HG03025 (cell line): ENCODE measurements around the gene TYW1.
"Not testable (repeated sequence)": the region's sequence is repeated elsewhere in the genome, so short reads cannot be mapped to it uniquely, and the experiment has no call there.

ENCODE experiments used
- ATAC-seq: cut with Tn5 transposase; IDR thresholded peaks from one replicate; pipeline ENCODE4 v1.9.1; 2021; ENCODE audit warnings: mild to moderate bottlenecking, moderate library complexity; ENCODE audit not compliant: unreplicated experiment, low FRiP score

The TYW1 gene

DNA sequence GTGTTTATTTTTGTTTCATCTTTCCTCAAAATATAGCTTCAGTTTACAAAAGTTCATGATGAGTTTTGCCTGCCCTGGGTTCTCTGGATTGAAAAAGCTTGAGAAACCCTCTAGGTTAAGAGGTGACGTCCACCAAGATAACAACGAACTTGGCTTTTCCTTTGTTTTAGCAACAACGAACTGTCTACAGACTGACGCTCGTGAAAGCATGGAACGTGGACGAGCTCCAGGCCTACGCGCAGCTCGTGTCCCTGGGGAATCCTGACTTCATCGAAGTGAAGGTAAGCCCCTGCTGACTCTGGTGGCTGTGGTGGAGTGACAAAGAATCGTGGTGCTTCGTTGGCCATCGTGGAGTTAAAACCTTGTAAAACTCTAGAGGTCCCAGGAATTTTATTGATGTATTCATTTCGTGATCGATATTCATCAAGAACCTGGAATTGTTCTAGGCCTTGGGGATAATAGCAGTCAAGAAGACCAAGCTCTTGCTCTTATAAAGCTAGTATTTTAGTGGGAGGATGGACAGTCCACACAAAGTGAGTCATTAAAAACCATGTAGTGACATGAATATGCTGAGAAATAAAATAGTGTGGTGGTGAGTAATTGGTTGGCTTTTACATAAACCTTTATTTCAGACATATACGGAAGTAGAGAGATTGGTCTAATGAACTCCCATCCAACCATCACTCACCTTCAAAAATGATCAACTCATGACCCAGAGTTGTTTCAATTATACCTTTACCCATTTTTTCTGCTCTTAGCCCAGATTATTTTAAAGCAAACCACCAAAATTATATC lies 186.5 kb downstream of the TYW1 start:
- not testable (repeated sequence) for ATAC-seq

DNA sequence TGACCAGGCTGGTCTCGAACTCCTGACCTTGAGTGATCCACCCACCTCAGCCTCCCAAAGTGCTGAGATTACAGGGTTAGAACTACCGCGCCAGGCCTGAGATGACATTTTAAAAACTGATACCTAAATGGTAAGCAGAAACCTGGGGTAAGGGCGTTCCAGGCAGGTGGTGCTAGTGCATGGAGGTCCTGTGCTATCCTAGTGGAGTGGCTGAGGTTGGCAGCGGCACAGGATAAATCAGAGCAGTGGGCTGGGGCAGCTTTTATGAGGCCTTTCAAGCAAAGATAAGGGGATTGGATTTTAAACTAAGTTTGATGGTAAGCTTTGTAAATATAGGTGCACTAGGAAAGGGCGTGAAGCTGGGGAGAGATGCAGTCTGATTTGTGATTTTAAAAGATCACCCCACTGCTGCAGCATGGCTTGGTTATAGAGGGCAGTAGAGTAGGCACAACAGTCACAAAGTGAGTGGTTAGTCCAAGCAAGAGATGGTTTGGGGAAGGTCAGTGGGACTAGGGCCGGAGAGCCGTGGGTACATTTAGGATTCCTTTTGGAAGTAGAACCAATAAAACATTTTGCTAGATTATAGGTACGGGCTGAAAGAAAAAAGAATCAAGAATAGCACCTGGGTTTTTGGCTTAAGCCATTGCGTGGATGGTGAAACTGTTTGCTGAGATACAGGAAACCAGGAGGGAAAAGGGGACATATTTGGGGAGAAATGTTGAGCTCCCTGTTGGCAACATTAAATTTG lies 188.5 kb downstream of the TYW1 start:
- ATAC-seq: not testable (repeated sequence)

- ATAC-seq: peak; percentile 90
Measured at GRCh38 chr7:67185660-67186129, 189.1 kb downstream of the TYW1 start.

DNA sequence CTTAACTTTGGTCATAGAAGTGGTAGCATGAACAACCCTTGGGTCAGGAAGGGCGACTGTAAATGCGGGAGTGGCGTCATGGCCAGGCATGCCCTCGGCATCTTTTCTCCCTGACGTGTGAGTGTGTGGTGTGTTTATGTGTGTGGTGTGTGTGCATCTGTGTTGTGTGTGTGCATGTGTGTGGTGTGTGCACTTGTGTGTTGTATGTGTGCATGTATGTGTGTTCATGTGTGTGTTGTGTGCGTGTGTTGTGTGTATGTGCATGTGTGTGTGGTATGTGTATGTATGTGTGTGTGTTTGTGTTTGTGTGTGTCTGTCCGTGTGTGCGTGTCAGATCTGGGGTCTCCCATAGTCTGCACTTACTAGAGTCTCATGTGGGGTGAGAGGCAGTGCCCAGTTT lies 192.5 kb downstream of the TYW1 start:
- not testable (repeated sequence) for ATAC-seq

DNA sequence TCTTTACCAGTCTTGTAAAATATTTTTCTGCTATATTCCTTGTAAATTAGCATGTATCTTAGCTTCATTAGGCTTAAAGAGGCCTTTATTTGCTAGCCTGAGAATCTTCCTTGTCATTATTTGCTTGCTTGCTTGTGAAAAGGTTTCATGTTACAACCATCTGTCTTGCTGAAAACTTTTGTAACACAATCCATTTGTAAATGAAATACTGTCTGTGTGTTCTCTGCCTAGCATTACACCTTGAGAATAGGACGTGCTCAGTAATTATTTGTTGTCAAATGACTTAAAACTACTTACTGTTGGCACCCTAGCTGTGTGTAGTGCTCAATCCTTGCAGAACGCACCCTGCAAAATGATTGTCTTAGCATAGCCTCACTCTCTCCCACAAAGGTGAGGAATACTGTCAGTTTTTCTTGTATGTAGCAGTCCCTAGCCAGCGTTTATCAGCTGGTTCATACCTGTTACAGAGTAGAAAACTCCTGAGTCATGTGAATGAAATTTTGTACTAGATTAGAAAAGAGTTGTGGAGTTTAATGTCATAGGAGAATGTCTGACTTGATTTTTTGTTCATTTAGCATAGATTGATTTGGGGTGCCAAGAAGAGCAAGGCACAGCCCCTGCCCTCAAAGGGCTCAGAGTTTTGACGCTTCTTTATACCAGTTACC lies 193.3 kb downstream of the TYW1 start:
- ATAC-seq: not testable (repeated sequence)

GRCh38 chr7:67191002-67191720 lies 194.5 kb downstream of the TYW1 start:
- ATAC-seq: not testable (repeated sequence)

DNA sequence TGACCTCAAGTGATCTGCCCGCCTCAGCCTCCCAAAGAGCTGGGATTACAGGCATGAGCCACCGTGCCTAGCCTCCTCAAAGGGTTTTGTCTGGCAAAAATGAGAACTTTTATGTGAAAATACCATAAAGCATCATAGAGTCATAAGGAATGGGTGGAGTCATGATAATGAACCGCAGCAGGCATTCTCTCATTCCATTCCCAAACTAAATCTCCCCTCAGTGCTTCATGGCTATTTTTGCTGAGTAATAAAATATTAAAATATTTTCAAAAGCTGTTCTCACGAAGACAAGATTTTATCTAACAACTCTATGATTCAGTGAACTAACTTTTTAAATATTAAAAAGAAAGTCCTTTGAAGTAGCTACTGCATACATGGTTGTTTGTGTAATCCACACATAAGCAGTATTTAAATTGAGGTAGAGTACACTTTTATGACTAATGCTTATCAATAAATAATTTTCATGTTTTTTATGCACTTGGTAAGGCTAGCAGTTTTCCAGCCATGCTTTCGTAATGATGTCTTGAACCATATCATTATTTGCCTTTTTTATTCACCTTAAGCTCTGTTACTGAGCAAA lies 195.6 kb downstream of the TYW1 start:
- ATAC-seq: not testable (repeated sequence)

DNA sequence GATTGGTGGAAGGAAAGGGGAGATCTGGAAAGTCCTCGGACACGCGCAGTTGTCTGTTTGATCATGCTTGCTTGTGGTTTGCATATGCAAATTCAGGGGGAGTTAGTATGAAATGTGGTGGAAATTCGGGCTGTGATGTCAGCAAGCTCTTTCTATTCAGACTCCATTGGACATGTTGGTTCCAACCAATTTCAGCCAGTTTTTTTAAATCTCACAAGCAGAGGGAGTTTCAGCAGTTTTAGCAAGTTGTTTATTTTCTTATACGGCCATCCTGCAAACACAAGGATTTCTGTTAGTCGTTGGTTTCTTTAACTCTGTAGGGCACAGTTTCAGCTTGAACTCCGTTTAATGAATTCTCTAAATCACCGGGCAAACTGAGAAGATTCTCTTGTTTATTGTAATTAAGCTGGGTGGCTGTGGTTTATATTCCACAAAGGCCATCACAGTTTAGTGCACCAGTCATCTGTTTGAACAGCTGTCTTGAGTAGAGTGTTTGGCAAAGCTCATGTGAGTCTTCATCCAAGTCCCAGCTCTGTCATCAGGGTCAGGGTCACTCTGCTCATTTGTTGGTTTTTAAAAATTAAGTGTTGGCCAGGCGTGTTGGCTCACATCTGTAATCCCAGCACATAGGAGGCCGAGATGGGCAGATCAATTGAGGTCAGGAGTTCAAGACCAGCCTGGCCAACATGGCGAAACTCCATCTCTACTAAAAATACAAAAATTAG lies 196.4 kb downstream of the TYW1 start:
- not testable (repeated sequence) for ATAC-seq

DNA sequence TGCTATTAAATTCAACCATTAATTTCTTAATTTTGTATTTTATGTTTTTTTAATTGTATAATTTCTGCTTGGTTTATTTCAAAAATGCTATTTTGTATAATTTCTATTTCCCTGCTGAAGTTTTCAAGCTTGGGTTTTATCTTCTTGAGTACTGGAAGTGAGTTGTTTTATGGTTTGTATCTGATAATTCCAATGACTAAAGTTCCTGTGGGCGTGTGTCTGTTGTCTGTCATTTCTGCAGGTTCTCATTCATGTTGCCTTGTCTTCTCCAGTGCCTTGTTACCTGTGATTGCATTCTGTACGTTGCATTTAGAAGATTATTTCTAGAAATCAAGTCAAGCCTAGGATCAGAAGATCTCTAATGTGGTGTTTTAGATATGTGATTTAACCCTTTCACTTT lies 199.5 kb downstream of the TYW1 start:
- not testable (repeated sequence) for ATAC-seq

DNA sequence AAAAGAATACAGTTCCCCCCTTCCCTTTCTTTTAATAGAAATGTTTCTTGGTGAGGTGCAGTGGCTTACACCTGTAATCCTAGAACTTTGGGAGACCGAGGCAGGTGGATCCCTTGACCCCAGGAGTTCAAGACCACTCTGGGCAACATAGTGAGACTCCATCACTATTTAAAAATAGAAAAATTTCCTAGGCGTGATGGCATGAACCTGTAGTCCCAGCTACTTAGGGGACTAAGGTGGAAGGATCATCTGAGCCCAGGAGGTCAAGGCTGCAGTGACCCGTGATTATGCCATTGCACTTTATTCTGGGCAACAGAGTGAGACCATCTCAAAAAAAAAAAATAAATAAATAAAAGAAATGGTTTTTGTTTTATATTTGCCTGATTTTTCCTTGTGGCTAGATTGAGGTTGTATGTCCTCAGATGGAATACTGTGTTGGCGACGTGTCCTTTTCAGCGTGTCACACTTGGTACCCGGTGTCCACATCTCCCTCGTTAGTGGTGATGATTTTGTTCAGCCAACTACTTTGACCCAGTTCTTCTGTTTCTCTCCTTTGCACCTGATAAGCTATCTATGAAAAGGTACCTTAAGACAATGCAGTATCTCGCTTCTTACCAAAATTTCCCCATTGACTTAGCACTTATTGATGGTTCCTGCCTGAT lies 202.4 kb downstream of the TYW1 start:
- ATAC-seq: not testable (repeated sequence)

- ATAC-seq: not testable (repeated sequence)
Measured at GRCh38 chr7:67205772-67206171, 209.1 kb downstream of the TYW1 start.

DNA sequence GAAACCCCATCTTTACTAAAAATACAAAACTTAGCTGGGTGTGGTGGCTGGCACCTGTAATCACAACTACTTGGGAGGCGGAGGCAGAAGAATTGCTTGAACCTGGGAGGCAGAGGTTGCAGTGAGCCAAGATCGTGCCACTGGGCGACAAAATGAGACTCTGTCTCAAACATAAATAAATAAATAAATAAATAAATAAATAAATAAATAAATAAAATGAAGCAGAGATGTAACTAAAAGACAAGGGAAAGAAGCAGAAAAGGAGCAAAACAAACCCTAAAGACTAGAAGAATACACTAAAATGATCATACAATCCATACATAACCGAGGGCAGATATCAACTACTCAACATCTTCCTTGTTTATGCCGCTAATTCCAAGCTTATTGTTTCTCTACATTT lies 209.8 kb downstream of the TYW1 start:
- no peak for ATAC-seq

GRCh38 chr7:67208656-67209055 lies 212.0 kb downstream of the TYW1 start:
- ATAC-seq: not testable (repeated sequence)

- no peak for ATAC-seq
Measured at GRCh38 chr7:67209256-67209655, 212.6 kb downstream of the TYW1 start.

DNA sequence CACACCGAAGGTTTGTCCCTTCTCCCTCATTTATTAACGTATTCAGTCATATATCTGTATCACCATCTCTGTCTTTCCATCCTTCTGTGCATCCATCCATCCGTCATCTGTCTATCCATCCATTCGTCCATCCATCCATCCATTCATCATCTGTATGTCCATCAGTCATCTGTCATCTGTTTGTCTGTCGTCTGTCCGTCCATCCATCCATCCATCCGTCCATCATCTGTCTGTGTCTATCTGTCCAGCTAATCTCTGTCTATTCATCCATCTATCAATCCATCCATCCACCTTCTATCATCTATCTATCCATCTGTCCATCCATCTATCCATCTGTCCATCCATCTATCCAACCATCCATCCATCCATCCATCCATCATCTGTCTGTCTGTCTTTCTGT lies 213.9 kb downstream of the TYW1 start:
- ATAC-seq: no peak

GRCh38 chr7:67211650-67212330 lies 215.2 kb downstream of the TYW1 start:
- ATAC-seq: not testable (repeated sequence)

GRCh38 chr7:67213038-67213437 lies 216.4 kb downstream of the TYW1 start:
- ATAC-seq: not testable (repeated sequence)

DNA sequence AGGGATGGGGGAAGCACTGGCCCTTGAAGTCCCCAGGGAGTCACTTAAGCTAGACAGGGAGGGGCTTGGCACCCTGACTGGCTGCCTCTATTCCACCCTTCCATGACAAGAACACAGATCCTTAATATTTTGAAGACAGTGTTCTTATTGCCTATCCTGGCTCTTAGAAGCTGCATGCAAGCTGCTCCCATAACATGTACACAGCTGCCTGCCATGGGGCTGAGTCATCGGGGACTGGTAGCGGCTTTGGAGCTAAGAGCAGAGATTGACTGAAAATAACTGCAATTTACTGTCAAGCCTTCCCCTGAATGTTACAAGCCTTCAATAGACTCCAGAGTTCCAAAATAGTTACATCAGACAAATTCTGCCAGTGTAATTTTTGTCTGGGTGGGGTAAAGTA lies 226.9 kb downstream of the TYW1 start:
- not testable (repeated sequence) for ATAC-seq
